Small intestine (tissue), 7 donors: ENCODE results near the gene TNNC1. TPM values are rescaled to one million over a fixed set of nuclear protein-coding genes. Genes with fewer than 3 reads are reported as not detected.

Experiments
- DNase-seq, 2 donors: peaks; one replicate each; pipeline versions ENCODE4 v3.0.0 to v3.0.0-alpha.2; 2013
- FAIRE-seq: peaks from 2 replicates; lab custom pipeline; 2012; peaks lifted over from hg19 to GRCh38; lab: Jason Lieb, UNC
- H3K27ac ChIP-seq, 3 donors: one replicate each; pipeline ENCODE4 v1.5.1; 2013; ENCODE audit warnings: low read length in 2 of 3, mild to moderate bottlenecking in 2 of 3, control low read depth in 1 of 3, inconsistent platforms in 1 of 3, low read depth in 1 of 3, moderate library complexity in 1 of 3
- H3K27me3 ChIP-seq, 3 donors: one replicate each; pipeline ENCODE4 v1.6.1; 2013; ENCODE audit warnings: low read length in 3 of 3, inconsistent platforms in 1 of 3; ENCODE audit not compliant: control insufficient read depth in 3 of 3, insufficient read depth in 3 of 3
- H3K36me3 ChIP-seq, 3 donors: one replicate each; pipeline ENCODE4 v1.6.1; 2013; ENCODE audit warnings: low read length in 3 of 3, inconsistent platforms in 1 of 3, low read depth in 1 of 3, mild to moderate bottlenecking in 1 of 3, moderate library complexity in 1 of 3; ENCODE audit not compliant: control insufficient read depth in 3 of 3, insufficient read depth in 2 of 3
- H3K4me1 ChIP-seq, 3 donors: one replicate each; pipeline ENCODE4 v1.6.1; 2013; ENCODE audit warnings: low read length in 2 of 3, inconsistent platforms in 1 of 3, low read depth in 1 of 3, mild to moderate bottlenecking in 1 of 3, moderate library complexity in 1 of 3; ENCODE audit not compliant: control insufficient read depth in 3 of 3, insufficient read depth in 2 of 3
- H3K4me3 ChIP-seq, 3 donors: one replicate each; pipeline ENCODE4 v1.5.1; 2013; ENCODE audit warnings: low read length in 3 of 3, control low read depth in 1 of 3, inconsistent platforms in 1 of 3, low read depth in 1 of 3, mild to moderate bottlenecking in 1 of 3, moderate library complexity in 1 of 3
- H3K9me3 ChIP-seq, 2 donors: one replicate each; pipeline ENCODE4 v1.6.1; 2013; ENCODE audit warnings: low read depth in 1 of 2, low read length in 1 of 2; ENCODE audit not compliant: control insufficient read depth in 2 of 2, insufficient read depth in 1 of 2
- WGBS, 3 donors: extraction: QIAGEN DNeasy Blood & Tissue Kit; methylation state at CpG; one replicate each; pipeline ENCODE4 v1.1.7; 2013; 5-methylcytosine and 5-hydroxymethylcytosine counted together
- polyA plus RNA-seq, 4 donors: library from polyadenylated mRNA; stranded (reverse) in 3 of 4; unstranded in 1 of 4; fragments of 200-250 nt in 3 of 4; fragments of 120-200 nt in 1 of 4; gene quantifications; one replicate each; pipeline versions ENCODE4 v1.2.1 to v1.2.3, GENCODE V29; 2013
- donor health status: healthy with polysubstance abuse.
- donor health status: control.
- donor health status: control.
- donor health status: Bipolar disorder and iron deficiency.
- donor health status: healthy.

The TNNC1 gene
- polyA plus RNA-seq, 4 donors = 0.79 to 110 (median 5.9) TPM

GRCh38 chr3:52471371-52472238 lies 17.8 kb upstream of the TNNC1 start:
- WGBS, 3 donors = 75 to 80% (median 75%) methylated on average over 26 of the region's 26 CpGs
- FAIRE-seq (no peak), DNase-seq (peak in 1 of 2 donors; percentile 48)
- H3K4me1 ChIP-seq = no peaks in the 10 kb centered on the region
- no peaks in the 10 kb centered on the region for H3K9me3 ChIP-seq
- no peak overlapping the region for H3K27ac ChIP-seq
- H3K4me3 ChIP-seq = no peak overlapping the region
- H3K36me3 ChIP-seq = peaks cover 13 to 78% (median 14%) of the 10 kb centered on the region in 3 donors
- no peaks in the 10 kb centered on the region for H3K27me3 ChIP-seq

- DNase-seq (no peak), FAIRE-seq (no peak)
- peaks cover 7 to 76% (median 10%) of the 10 kb centered on the region in 3 donors for H3K36me3 ChIP-seq
- no peaks in the 10 kb centered on the region for H3K4me1 ChIP-seq
- no peaks in the 10 kb centered on the region for H3K27me3 ChIP-seq
- 94 to 97% (median 97%) methylated on average over 4 of the region's 4 CpGs for WGBS, 3 donors
- no peaks in the 10 kb centered on the region for H3K9me3 ChIP-seq
- no peak overlapping the region for H3K27ac ChIP-seq
- no peak overlapping the region for H3K4me3 ChIP-seq
Observed at GRCh38 chr3:52470920-52471319, 17.1 kb upstream of the TNNC1 start.

GRCh38 chr3:52469001-52469400 lies 15.2 kb upstream of the TNNC1 start:
- H3K27ac ChIP-seq = no peak overlapping the region
- WGBS, 3 donors = 80 to 92% (median 90%) methylated on average over 5 of the region's 5 CpGs

GRCh38 chr3:52468336-52468735 lies 14.5 kb upstream of the TNNC1 start:
- WGBS, 3 donors = 74 to 84% (median 80%) methylated on average over 9 of the region's 9 CpGs
- Histone ChIP-seq H3K36me3 (peaks cover 3 to 77% (median 7%) of the 10 kb centered on the region in 3 donors), H3K9me3 (no peaks in the 10 kb centered on the region), H3K27ac (no peak overlapping the region), H3K4me3 (no peak overlapping the region), H3K27me3 (no peaks in the 10 kb centered on the region), H3K4me1 (no peaks in the 10 kb centered on the region)
- DNase-seq (no peak), FAIRE-seq (no peak)

More at GRCh38 chr3:52469001-52469400, 15.2 kb upstream of the TNNC1 start:
- no peaks in the 10 kb centered on the region for H3K4me1 ChIP-seq
- peaks cover 7 to 79% (median 10%) of the 10 kb centered on the region in 3 donors for H3K36me3 ChIP-seq
- DNase-seq = no peak
- no peaks in the 10 kb centered on the region for H3K27me3 ChIP-seq
- no peaks in the 10 kb centered on the region for H3K9me3 ChIP-seq
- no peak for FAIRE-seq
- no peak overlapping the region for H3K4me3 ChIP-seq

- no peak overlapping the region for H3K4me3 ChIP-seq
- DNase-seq = no peak
- no peaks in the 10 kb centered on the region for H3K27me3 ChIP-seq
- 80 to 94% (median 89%) methylated on average over 5 of the region's 5 CpGs for WGBS, 3 donors
- no peaks in the 10 kb centered on the region for H3K9me3 ChIP-seq
- H3K4me1 ChIP-seq = no peaks in the 10 kb centered on the region
- H3K27ac ChIP-seq = no peak overlapping the region
- peaks cover 2 to 72% (median 4%) of the 10 kb centered on the region in 3 donors for H3K36me3 ChIP-seq
- FAIRE-seq = no peak
Observed at GRCh38 chr3:52463416-52463815, 9.6 kb upstream of the TNNC1 start.

GRCh38 chr3:52461874-52462273 lies 8.0 kb upstream of the TNNC1 start:
- Histone ChIP-seq H3K27me3 (no peaks in the 10 kb centered on the region), H3K4me3 (no peak overlapping the region), H3K36me3 (peaks cover 2 to 66% (median 8%) of the 10 kb centered on the region in 3 donors), H3K27ac (no peak overlapping the region), H3K9me3 (no peaks in the 10 kb centered on the region), H3K4me1 (peaks cover 0 to 2% (median 0%) of the 10 kb centered on the region in 3 donors)
- 89 to 94% (median 89%) methylated on average over 6 of the region's 6 CpGs for WGBS, 3 donors
- FAIRE-seq (no peak), DNase-seq (no peak)

- no peak overlapping the region for H3K27ac ChIP-seq
- no peak overlapping the region for H3K4me3 ChIP-seq
- no peaks in the 10 kb centered on the region for H3K27me3 ChIP-seq
- 87 to 98% (median 94%) methylated on average over 14 of the region's 14 CpGs for WGBS, 3 donors
- FAIRE-seq (no peak), DNase-seq (no peak)
- H3K4me1 ChIP-seq = peaks cover 3 to 18% (median 4%) of the 10 kb centered on the region in 3 donors
- peaks cover 2 to 45% (median 8%) of the 10 kb centered on the region in 3 donors for H3K36me3 ChIP-seq
- no peaks in the 10 kb centered on the region for H3K9me3 ChIP-seq
Observed at GRCh38 chr3:52458770-52459545, 5.1 kb upstream of the TNNC1 start.

- Histone ChIP-seq H3K9me3 (no peaks in the 10 kb centered on the region), H3K4me3 (no peak overlapping the region), H3K4me1 (peaks cover 3 to 26% (median 4%) of the 10 kb centered on the region in 3 donors), H3K36me3 (peaks cover 2 to 41% (median 8%) of the 10 kb centered on the region in 3 donors), H3K27ac (no peak overlapping the region), H3K27me3 (no peaks in the 10 kb centered on the region)
- WGBS, 3 donors = 77 to 82% (median 79%) methylated on average over 6 of the region's 6 CpGs
- FAIRE-seq (no peak), DNase-seq (no peak)
Observed at GRCh38 chr3:52458031-52458760, 4.4 kb upstream of the TNNC1 start.
